Ramos (cell line): ENCODE results near the gene SIPA1L3.

ENCODE experiments used
- in situ Hi-C: fragments of 300-500 bp; cut with MboI; formaldehyde crosslinking; loops from one replicate; pipeline ENCODE4 v1.14.3; 2022; ENCODE audit warnings: low sequenced_read_pairs; ENCODE audit not compliant: unreplicated experiment

Gene SIPA1L3

DNA sequence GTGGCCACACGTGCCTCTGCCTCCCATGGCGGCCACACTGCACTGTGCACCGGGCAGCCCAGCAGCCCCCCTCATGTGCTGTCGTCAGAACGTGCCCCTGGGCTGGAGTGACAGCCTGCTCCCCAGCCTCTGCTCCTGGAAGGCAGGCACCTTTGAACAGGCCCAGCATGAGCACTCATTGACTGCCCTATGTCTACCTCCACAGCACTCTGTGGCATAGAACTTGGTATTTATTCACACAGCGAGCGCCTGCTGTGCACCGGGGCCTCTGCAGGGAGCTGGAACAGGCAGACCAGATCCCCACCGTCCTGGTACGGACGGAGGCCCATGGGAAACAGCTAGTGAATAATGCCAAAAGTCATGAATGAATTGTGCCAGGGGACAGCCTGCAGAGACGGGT lies 263.3 kb downstream of the SIPA1L3 start:
- in situ Hi-C loops = no loop called here

- in situ Hi-C loops = no loop called here
Observed at GRCh38 chr19:38172001-38172400, 265.0 kb downstream of the SIPA1L3 start.

DNA sequence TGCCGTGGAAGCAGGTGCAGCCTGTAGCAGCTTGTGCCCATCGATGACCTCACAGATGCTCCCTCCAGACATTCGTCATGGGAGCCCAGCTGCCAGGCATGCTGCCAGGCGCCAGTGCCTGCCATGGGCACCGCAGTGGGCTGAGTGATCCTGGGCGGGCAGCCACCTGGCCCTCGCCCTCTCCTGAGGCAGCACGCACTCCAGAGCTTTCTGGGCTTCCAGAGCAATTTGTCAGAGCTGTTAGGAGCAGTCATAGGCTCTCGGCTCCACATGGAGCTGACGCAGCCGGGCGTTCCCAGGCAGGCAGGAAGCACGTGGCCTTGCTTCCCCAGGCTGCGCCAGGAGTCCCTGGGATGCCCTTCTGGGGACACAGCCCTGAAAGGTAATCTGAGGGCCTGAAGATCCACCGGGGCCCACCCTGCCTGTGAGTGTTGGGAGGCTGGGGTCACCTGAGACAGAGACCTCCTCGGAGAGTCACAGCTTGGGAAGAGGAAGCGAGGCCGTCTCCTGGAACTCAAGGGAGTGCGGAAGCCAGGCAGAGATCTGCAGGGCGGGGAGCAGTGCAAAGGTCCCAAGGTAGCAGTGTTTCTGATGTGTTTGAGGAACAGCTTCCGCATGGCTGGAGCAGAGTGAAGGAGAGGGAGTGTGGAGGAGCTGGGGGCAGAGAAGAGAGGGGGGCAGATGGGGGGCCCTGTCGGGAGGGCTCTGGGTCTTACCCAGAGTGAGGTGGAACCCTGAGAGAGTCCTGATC lies 266.5 kb downstream of the SIPA1L3 start:
- in situ Hi-C loops = no loop called here

DNA sequence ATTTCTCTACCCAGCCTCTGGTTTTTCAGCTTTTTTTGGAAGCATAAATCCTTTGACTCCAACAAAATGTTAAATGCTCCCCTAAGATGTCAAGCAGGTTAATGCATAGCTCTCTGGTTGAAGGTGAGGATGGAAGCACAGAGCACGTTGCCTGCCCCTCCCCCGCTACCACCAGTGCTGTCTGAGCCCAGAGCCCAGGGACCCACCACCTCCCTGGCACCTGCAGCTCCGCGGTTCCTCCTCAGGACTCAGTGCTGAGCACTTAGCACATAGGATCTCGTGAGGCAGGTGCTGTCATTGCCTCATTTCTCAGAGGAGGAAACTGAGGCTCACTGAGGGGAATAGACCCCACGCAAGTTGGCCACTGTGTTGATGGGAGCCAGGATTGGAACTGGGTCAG lies 268.4 kb downstream of the SIPA1L3 start:
- in situ Hi-C loops = no loop called here

- in situ Hi-C loops = no loop called here
Observed at GRCh38 chr19:38180071-38180470, 273.1 kb downstream of the SIPA1L3 start.

DNA sequence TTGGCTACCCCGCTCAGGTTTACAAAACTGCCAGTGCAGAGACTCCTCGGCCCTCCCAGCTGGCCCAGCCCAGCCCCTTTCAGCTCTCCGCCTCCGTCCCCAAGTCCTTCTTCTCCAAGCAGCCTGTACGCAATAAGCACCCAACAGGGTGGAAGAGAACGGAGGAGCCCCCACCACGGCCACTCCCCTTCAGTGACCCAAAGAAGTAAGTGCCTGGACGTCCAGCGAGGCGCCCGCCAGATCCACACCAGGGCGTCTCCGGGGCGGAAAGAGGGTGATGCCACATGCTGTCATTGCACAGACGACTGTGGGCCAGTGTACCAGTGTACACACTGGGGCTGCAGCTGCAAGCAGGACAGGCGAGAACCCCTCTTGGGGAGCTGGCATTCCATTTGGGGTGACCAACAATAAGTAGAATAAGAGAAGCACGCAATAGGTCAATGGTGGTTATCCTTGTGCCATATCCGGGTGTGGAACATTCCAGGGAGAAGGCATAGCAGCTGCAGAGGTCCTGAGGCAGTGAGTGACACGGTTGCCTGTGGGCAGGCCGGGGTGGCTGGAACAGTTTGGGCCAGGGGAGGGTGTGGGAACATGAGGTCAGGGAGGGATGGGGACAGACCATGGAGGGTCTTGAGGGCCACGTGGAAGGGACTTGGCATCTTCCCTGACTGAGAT lies 275.7 kb downstream of the SIPA1L3 start:
- in situ Hi-C loops = no loop called here

GRCh38 chr19:38183251-38183897 lies 276.4 kb downstream of the SIPA1L3 start:
- in situ Hi-C loops = no loop called here

GRCh38 chr19:38184815-38185214 lies 277.8 kb downstream of the SIPA1L3 start:
- in situ Hi-C loops = no loop called here

GRCh38 chr19:38185562-38185961 lies 278.6 kb downstream of the SIPA1L3 start:
- in situ Hi-C loops = no loop called here

GRCh38 chr19:38190061-38190460 lies 283.1 kb downstream of the SIPA1L3 start:
- in situ Hi-C loops = no loop called here

DNA sequence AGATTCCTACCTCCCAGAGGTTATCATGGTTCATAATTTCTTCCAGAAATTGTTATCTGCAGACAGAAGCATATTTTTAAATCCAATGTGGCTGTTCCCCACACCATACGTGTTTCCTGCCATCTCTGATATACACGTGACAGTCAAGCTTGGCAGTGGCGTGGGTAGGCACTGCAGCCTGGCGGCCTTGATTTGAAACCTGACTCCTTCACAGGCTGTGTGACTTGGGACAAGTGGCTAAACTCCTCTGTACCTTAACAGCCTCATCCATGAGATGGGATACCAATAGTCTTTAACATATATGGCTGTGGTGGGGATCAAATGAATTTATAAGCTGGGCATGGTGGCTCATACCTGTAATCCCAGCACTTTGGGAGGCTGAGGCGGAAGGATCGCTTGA lies 283.8 kb downstream of the SIPA1L3 start:
- in situ Hi-C loops = no loop called here

GRCh38 chr19:38191747-38192146 lies 284.7 kb downstream of the SIPA1L3 start:
- in situ Hi-C loops = no loop called here

- in situ Hi-C loops = no loop called here
Observed at GRCh38 chr19:38193445-38193844, 286.4 kb downstream of the SIPA1L3 start.

DNA sequence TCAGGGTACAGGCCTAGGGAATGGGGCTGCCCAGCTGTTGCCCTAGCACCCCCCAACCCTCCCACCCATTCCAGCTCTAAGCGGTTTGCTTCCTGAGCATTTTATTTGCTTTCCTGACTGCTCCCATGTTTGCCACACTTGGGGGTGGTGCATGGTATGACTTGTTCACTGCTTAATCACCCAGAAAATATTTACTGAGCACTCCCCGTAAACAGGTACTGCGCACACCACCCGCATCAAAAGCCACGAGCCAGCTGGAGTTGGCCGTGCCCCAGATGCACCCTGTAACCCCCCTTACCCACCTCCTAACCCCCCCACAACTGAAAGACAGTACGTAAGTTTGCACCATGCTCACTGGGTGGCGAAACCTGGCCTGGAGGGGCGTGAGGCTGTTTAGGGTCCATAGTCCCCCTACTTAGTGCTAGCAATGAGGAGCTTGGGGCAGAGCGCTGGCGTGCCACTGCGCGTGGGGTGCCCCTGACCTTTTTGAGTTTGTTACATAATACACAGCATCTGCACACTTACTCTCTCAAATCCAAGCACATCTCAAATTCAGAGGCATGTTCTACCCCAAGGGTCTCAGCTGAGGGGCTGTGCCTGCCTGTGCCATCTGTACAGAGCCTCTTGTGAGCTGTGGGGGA lies 287.2 kb downstream of the SIPA1L3 start:
- in situ Hi-C loops = no loop called here

DNA sequence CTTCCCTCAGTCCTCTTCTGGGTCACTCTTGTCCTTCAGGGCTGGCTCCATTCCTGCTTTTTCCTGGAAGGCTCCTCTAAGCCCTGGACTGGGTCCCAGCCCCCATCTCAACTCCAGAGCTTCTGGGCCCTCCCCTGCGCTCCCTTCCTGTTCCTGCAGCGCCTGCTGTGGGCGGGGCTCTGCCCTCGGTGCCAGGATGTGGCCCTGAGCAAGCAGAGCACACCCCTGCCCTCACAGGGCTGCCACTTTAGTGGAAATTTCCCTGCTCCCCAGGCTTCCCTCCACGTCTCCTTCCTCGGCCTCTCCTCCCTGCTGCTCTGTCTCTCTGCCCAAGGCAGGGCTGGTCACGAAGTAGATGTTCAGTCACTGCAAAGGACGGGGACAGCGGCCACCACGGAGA lies 288.2 kb downstream of the SIPA1L3 start:
- in situ Hi-C loops = no loop called here

GRCh38 chr19:38196245-38196837 lies 289.3 kb downstream of the SIPA1L3 start:
- in situ Hi-C loops = no loop called here

DNA sequence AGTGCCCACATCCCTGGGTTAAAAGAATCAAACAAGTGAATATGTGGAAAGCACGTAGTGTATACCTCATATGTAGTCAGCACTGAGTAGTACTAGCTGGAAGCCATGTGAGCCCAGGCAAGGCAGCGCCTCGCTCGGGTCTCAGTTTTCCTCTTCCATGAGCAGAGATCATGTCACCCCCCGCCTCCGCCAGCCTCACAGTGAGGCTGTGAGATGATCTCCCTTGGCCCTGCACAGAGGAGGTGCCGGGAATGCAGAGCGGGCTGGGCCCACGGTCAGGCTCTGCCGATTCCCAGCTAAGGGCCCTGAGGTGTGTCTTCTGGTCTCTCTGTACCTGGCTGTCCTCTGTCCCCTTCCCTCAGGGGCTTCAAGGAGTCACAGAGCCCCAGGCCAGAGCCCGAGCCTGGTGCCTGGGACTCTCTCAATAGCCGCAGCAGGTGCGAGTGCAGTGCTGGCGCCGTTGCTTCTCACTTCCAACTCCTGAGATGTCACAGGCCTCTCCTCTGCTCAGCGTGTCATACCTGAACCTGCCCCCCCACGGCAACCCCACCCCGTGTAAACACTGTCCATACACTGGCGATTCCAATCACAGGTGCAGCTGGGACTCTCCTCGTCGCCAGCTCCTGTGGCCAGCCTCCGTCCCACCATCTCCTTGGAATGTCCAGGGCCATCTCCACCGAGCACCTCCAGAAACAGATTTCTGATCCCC lies 290.1 kb downstream of the SIPA1L3 start:
- in situ Hi-C loops = no loop called here

GRCh38 chr19:38197937-38198704 lies 291.1 kb downstream of the SIPA1L3 start:
- in situ Hi-C loops = no loop called here

DNA sequence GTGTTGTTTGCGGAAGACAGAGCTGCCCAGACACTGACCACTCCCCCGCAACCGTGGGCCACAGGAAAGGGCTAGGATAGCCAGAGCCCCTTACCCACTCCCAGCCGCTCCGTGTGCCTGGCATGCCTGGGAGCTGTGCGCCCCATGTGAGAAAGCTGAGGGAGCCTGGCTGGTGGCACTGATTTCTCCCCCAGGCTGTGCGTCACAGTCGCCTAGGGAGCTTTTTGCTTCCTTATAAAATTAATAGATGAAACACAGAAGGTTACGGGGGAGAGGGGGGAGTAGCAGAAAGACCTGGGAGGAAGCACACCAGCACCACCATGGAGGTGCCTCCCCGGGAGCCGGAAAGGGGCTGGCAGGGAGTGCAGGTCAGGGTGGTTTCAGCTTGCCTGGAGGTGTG lies 292.3 kb downstream of the SIPA1L3 start:
- in situ Hi-C loops = no loop called here
